Measurements from ENCODE around the gene LRRC1. TPM values are rescaled to one million over a fixed set of nuclear protein-coding genes. Genes with fewer than 3 reads are reported as not detected.

The LRRC1 gene
- total and polyA plus RNA-seq, 2 of the 13 experiments (the other 11 are each of a cell fraction or from before 2014, with no cell fraction given): 15.6 to 27.7 TPM

DNA sequence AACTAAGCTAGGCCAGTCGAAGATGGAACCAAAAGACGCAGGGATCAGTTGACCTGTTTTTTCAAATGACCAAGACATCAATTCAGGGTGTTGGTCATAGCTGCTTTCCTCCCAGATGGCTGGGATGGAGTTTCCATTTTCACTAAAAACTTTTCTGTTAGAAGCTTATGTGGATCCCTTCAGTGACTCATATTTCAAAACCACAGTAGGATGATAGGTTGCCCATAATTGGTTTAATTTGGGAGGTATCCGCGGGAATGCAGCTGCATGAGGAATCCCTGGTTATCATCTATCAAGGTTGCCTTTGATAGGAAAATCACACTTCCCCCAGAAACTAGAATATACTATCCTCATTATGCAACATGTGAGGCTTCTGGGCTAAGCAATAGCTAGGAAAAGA is 165.5 kb downstream of the LRRC1 start:
- Histone ChIP-seq H3K9ac (ENCODE audit: insufficient read depth, low read depth, low read length) (no peak overlapping the region), H3K9me3 (ENCODE audit: low read length) (no peaks in the 10 kb centered on the region), H3K4me2 (ENCODE audit: low read depth, low read length) (no peak overlapping the region), H3K27me3 (ENCODE audit: control insufficient read depth in 1 of 2, insufficient read depth in 2 of 2, low read length in 2 of 2) (no peaks in the 10 kb centered on the region; a peak in 1 of 5 replicates), H3K79me2 (ENCODE audit: insufficient read depth, low read length) (no peaks in the 10 kb centered on the region), H3K4me1 (ENCODE audit: insufficient read depth, low read length) (no peaks in the 10 kb centered on the region), H3K36me3 (replicated peaks in 1 of 2; ENCODE audit: control insufficient read depth in 1 of 2, insufficient read depth in 2 of 2, low read length in 2 of 2) (no peaks in the 10 kb centered on the region), H4K20me1 (ENCODE audit: insufficient read depth, low read length) (no peaks in the 10 kb centered on the region), H3K27ac (ENCODE audit: extremely low read length, insufficient read depth, low read length) (no peak overlapping the region), H3K4me3 (replicated peaks in 1 of 3; ENCODE audit: insufficient read depth in 1 of 3, low read depth in 2 of 3, low read length in 3 of 3) (no peak overlapping the region), H2AFZ (ENCODE audit: low read length) (no peak overlapping the region)
- no TSS peak for BruUV-seq (replicated peaks)
- FAIRE-seq (no peak), ATAC-seq (no peak), DNase-seq (ENCODE audit: low spot score) (no peak)
- in situ Hi-C loops (cut with HindIII; ENCODE audit: extremely low pct_ligation_motif_present, low pct_unique_long_range_greater_than_20kb): no loop called here
- TF ChIP-seq HOXA7 (CRISPR knock-in tag; IDR thresholded peaks at IDR 0.05): no peak
- WGBS (ENCODE audit: low lambda C conversion rate): 34% methylated on average over 4 of the region's 4 CpGs
- intact Hi-C loops (cut with micrococcal nuclease; ENCODE audit: unreplicated experiment): no loop called here
- ChIA-PET POLR2A (no interaction called here), CTCF (ENCODE audit: low intra/inter-chr PET ratio, low total read pairs) (no interaction called here)

DNA sequence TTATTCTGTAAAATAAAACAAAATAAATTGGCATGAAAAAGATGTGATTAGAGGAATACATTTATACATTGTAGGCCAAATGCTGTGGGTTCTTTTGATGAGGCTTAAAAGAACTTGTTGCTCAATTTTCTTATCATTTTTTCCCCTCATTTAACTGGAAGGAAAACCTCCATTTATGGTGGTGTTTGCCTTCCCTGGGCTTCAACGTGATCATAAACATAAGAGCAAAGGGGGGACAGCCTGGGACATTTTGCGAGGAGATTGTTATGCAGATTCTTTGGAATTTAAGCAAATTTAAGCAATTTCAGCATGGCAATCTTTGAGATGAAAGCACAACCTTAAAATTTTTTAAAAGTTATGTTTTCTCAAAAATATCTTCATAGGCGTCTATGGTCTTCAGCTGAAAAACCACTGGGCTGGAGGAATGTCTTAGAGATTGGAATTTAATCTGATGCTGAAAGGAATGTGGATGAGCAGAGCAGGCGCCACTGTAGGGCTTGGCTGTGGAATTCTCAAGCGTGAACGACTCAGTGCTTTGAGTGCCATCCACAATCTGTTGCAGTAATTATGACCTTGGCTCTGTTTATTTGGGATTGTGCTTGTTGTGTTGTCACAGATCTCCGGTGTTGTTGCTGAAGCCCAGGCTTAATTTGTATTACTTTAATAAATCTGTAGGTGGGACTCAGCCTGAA is 167.0 kb downstream of the LRRC1 start:
- ChIA-PET CTCF (ENCODE audit: low intra/inter-chr PET ratio, low total read pairs) (no interaction called here), POLR2A (no interaction called here)
- no peaks in the 10 kb centered on the region; a peak in 1 of 5 replicates for H3K27me3 ChIP-seq (ENCODE audit: control insufficient read depth in 1 of 2, insufficient read depth in 2 of 2, low read length in 2 of 2)
- in situ Hi-C loops (cut with HindIII; ENCODE audit: extremely low pct_ligation_motif_present, low pct_unique_long_range_greater_than_20kb) (no loop called here), intact Hi-C loops (cut with micrococcal nuclease; ENCODE audit: unreplicated experiment) (no loop called here)
- H3K4me1 ChIP-seq (ENCODE audit: insufficient read depth, low read length): no peaks in the 10 kb centered on the region
- WGBS (ENCODE audit: low lambda C conversion rate): 12% methylated on average over 7 of the region's 7 CpGs
- H4K20me1 ChIP-seq (ENCODE audit: insufficient read depth, low read length): no peaks in the 10 kb centered on the region
- no peak for DNase-seq (ENCODE audit: low spot score)
- no peaks in the 10 kb centered on the region for H3K79me2 ChIP-seq (ENCODE audit: insufficient read depth, low read length)
- TF ChIP-seq, protein P1, sequence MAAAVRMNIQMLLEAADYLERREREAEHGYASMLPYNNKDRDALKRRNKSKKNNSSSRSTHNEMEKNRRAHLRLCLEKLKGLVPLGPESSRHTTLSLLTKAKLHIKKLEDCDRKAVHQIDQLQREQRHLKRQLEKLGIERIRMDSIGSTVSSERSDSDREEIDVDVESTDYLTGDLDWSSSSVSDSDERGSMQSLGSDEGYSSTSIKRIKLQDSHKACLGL (CRISPR knock-in tag; IDR thresholded peaks at IDR 0.05): no peak
- TF ChIP-seq ZMYM3 (CRISPR knock-in tag; IDR thresholded peaks at IDR 0.05): no peak
- TF ChIP-seq, protein P2, sequence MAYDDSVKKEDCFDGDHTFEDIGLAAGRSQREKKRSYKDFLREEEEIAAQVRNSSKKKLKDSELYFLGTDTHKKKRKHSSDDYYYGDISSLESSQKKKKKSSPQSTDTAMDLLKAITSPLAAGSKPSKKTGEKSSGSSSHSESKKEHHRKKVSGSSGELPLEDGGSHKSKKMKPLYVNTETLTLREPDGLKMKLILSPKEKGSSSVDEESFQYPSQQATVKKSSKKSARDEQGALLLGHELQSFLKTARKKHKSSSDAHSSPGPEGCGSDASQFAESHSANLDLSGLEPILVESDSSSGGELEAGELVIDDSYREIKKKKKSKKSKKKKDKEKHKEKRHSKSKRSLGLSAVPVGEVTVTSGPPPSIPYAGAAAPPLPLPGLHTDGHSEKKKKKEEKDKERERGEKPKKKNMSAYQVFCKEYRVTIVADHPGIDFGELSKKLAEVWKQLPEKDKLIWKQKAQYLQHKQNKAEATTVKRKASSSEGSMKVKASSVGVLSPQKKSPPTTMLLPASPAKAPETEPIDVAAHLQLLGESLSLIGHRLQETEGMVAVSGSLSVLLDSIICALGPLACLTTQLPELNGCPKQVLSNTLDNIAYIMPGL (CRISPR knock-in tag; IDR thresholded peaks at IDR 0.05; ENCODE audit: borderline replicate concordance in 1 of 2, low read depth in 1 of 2): no peak
- TF ChIP-seq ZNF3 (CRISPR knock-in tag; IDR thresholded peaks at IDR 0.05): no peak
- no peak for TF ChIP-seq RFX3 (CRISPR knock-in tag; IDR thresholded peaks at IDR 0.05)
- TF ChIP-seq POLR2AphosphoS2 (IDR thresholded peaks at IDR 0.05; ENCODE audit: low read depth, low read length): no peak
- TF ChIP-seq SETDB1 (CRISPR knock-in tag; IDR thresholded peaks at IDR 0.05; ENCODE audit: borderline replicate concordance): no peak
- TF ChIP-seq NRL (CRISPR knock-in tag; IDR thresholded peaks at IDR 0.05; ENCODE audit: borderline replicate concordance): no peak
- TF ChIP-seq, protein P3, sequence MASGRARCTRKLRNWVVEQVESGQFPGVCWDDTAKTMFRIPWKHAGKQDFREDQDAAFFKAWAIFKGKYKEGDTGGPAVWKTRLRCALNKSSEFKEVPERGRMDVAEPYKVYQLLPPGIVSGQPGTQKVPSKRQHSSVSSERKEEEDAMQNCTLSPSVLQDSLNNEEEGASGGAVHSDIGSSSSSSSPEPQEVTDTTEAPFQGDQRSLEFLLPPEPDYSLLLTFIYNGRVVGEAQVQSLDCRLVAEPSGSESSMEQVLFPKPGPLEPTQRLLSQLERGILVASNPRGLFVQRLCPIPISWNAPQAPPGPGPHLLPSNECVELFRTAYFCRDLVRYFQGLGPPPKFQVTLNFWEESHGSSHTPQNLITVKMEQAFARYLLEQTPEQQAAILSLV (CRISPR knock-in tag; IDR thresholded peaks at IDR 0.05; ENCODE audit: borderline replicate concordance): no peak
- TF ChIP-seq ZFAT (CRISPR knock-in tag; conservative IDR thresholded peaks at IDR 0.05): no peak
- no peak for TF ChIP-seq ZMAT3 (CRISPR knock-in tag; conservative IDR thresholded peaks at IDR 0.05)
- TF ChIP-seq ZNF550 (CRISPR knock-in tag; IDR thresholded peaks at IDR 0.05; ENCODE audit: borderline replicate concordance): no peak
- ATAC-seq: peak; percentile 59
- FAIRE-seq: no peak
- H3K4me2 ChIP-seq (ENCODE audit: low read depth, low read length): no peak overlapping the region
- H3K27ac ChIP-seq (ENCODE audit: extremely low read length, insufficient read depth, low read length): no peak overlapping the region
- no peak overlapping the region for H3K4me3 ChIP-seq (replicated peaks in 1 of 3; ENCODE audit: insufficient read depth in 1 of 3, low read depth in 2 of 3, low read length in 3 of 3)
- no peaks in the 10 kb centered on the region for H3K9me3 ChIP-seq (ENCODE audit: low read length)
- H3K9ac ChIP-seq (ENCODE audit: insufficient read depth, low read depth, low read length): no peak overlapping the region
- BruUV-seq (replicated peaks): no TSS peak
- no peaks in the 10 kb centered on the region for H3K36me3 ChIP-seq (replicated peaks in 1 of 2; ENCODE audit: control insufficient read depth in 1 of 2, insufficient read depth in 2 of 2, low read length in 2 of 2)
- no peak overlapping the region for H2AFZ ChIP-seq (ENCODE audit: low read length)

Data from HepG2 (cell line).